ENCODE measurements around the gene PLSCR1. TPM values are rescaled to one million over a fixed set of nuclear protein-coding genes. Genes with fewer than 3 reads are reported as not detected.

PLSCR1 gene
- polyA plus RNA-seq, 1 donor from 2014 or later: 0.78 TPM

DNA sequence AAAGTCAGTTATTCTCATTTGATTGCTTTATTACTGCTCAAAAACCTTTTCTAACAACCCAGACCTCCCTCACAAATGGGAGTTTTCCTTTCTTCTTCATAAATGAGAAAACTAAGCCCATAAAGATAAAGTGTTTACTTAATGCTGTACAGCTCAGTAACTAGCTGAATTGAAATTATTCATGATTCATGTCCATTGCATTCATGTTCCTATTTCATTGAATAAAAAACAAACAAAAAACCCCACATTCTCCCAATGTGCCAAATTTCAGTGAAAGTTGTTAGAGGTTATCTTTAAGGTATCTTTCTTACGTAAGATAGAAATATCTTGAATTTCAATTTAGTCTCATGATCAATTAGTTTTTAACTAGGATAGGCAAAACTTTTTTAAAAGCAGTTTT lies 77.8 kb downstream of the PLSCR1 start:
- Histone ChIP-seq H4K20me1 (ENCODE audit: insufficient read depth) (no peaks in the 10 kb centered on the region), H3K27ac (ENCODE audit: low read length) (no peak overlapping the region), H3K36me3 (ENCODE audit: insufficient read depth, low read length) (no peaks in the 10 kb centered on the region), H3K9ac (ENCODE audit: low read length) (no peak overlapping the region), H3K79me2 (replicated peaks; ENCODE audit: insufficient read depth, low read length) (no peaks in the 10 kb centered on the region), H3K27me3 (ENCODE audit: insufficient read depth, low read depth, low read length) (no peaks in the 10 kb centered on the region), H3K4me3 (ENCODE audit: low read length) (no peak overlapping the region), H2AFZ (ENCODE audit: low read depth, low read length) (no peak overlapping the region), H3K9me2 (ENCODE audit: insufficient read depth, low read length) (no peaks in the 10 kb centered on the region), H3K9me3 (ENCODE audit: low read length) (no peaks in the 10 kb centered on the region), H3K4me2 (ENCODE audit: low read length) (no peak overlapping the region), H3F3A (ENCODE audit: insufficient read depth, low read length, poor library complexity, severe bottlenecking) (no peaks in the 10 kb centered on the region)
- TF ChIP-seq POLR2AphosphoS5 (IDR thresholded peaks at IDR 0.05): no peak
- no peak for TF ChIP-seq EZH2 (IDR thresholded peaks at IDR 0.05; ENCODE audit: borderline replicate concordance, insufficient read depth, low read length, poor library complexity, severe bottlenecking)

DNA sequence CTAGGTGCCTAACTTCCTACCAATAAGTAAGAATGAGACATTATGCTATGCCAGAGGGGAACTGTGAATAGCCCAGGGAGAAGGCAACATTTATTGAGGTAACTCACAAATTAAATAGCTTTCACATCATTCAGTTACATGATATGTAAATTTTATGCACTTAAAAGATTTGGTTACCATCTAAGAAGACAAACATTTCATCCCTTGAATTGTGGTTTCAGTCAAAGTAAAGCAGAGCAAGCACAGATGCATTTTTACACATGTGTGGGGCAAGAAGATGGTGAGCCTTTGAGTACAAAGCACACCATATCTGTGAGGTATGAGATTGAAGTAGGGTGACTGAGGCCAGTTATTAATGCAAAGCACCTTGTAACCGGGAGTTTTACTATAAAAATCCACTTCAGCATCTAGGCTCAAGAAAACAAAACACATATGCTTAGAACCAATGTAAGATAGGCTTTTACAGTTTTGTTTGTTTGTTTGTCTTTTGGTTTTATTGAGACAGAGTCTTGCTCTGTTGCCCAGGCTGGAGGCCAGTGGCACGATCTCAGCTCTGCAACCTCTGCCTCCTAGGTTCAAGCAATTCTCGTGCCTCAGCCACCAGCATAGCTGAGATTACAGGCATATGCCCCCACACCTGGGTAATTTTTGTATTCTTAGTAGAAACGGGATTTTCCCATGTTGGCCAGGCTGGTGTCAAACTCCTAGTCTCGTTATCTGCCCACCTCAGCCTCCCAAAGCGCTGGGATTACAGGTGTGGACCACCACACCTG lies 78.5 kb downstream of the PLSCR1 start:
- Histone ChIP-seq H3K36me3 (ENCODE audit: insufficient read depth, low read length) (no peaks in the 10 kb centered on the region), H3K9me2 (ENCODE audit: insufficient read depth, low read length) (no peaks in the 10 kb centered on the region), H4K20me1 (ENCODE audit: insufficient read depth) (no peaks in the 10 kb centered on the region), H3K79me2 (replicated peaks; ENCODE audit: insufficient read depth, low read length) (no peaks in the 10 kb centered on the region), H3K4me2 (ENCODE audit: low read length) (no peak overlapping the region), H3F3A (ENCODE audit: insufficient read depth, low read length, poor library complexity, severe bottlenecking) (no peaks in the 10 kb centered on the region), H3K9ac (ENCODE audit: low read length) (no peak overlapping the region), H2AFZ (ENCODE audit: low read depth, low read length) (no peak overlapping the region), H3K9me3 (ENCODE audit: low read length) (no peaks in the 10 kb centered on the region), H3K27ac (ENCODE audit: low read length) (no peak overlapping the region), H3K27me3 (ENCODE audit: insufficient read depth, low read depth, low read length) (no peaks in the 10 kb centered on the region), H3K4me3 (ENCODE audit: low read length) (no peak overlapping the region)
- TF ChIP-seq TAF1 (IDR thresholded peaks at IDR 0.05; ENCODE audit: low read depth) (no peak), SMC3 (conservative IDR thresholded peaks at IDR 0.05; ENCODE audit: poor library complexity) (no peak), POLR2AphosphoS5 (IDR thresholded peaks at IDR 0.05) (no peak), RAD21 (conservative IDR thresholded peaks at IDR 0.05) (no peak), CTCF (IDR thresholded peaks at IDR 0.05; ENCODE audit: poor library complexity, severe bottlenecking) (no peak), MXI1 (conservative IDR thresholded peaks at IDR 0.05; ENCODE audit: poor library complexity, severe bottlenecking) (no peak), EZH2 (IDR thresholded peaks at IDR 0.05; ENCODE audit: borderline replicate concordance, insufficient read depth, low read length, poor library complexity, severe bottlenecking) (no peak), REST (IDR thresholded peaks at IDR 0.05; ENCODE audit: borderline replicate concordance) (no peak), EP300 (conservative IDR thresholded peaks at IDR 0.05; ENCODE audit: poor library complexity, severe bottlenecking) (no peak)

Small RNA genes lying within 50 kb of the gene (small RNA-seq; reads per million reads assigned to genes)
- gene RNU6-428P: 0 to 0.41 (median 0.19) reads per million in 3 experiments

Other genes with a start within 250 kb of the PLSCR1 start
- gene PLSCR2, start 75.0 kb downstream of the PLSCR1 start, polyA plus RNA-seq: not detected in 2 replicates
- gene PLSCR5, start 60.7 kb upstream of the PLSCR1 start, polyA plus RNA-seq: 0.37 TPM in 1 of 2 replicates, not detected in the other

All from neural cell (in vitro differentiated cells).